GM19193 (cell line): ENCODE measurements around the gene GP1BA.

Experiments
- POLR2A ChIP-seq: IDR thresholded peaks from 4 replicates; pipeline ENCODE4 v1.6.1; 2011; ENCODE audit not compliant: insufficient read depth, insufficient read length; ENCODE audit errors: extremely low read depth

GP1BA gene

GRCh38 chr17:4972322-4972721 is 40.2 kb downstream of the GP1BA start:
- no peak for TF ChIP-seq POLR2A

- no peak for TF ChIP-seq POLR2A
Measured at GRCh38 chr17:4972752-4973151, 40.7 kb downstream of the GP1BA start.

GRCh38 chr17:4973256-4974114 is 41.4 kb downstream of the GP1BA start:
- no peak for TF ChIP-seq POLR2A

- TF ChIP-seq POLR2A = no peak
Measured at GRCh38 chr17:4974115-4974670, 42.1 kb downstream of the GP1BA start.

- TF ChIP-seq POLR2A = no peak
Measured at GRCh38 chr17:4978726-4979125, 46.6 kb downstream of the GP1BA start.

GRCh38 chr17:4980644-4981216 is 48.7 kb downstream of the GP1BA start:
- peak; percentile 57 for TF ChIP-seq POLR2A

GRCh38 chr17:4982305-4982704 is 50.2 kb downstream of the GP1BA start:
- no peak for TF ChIP-seq POLR2A
